H1 (cell line): Measurements from ENCODE around the gene PTBP1. TPM values are rescaled to one million over a fixed set of nuclear protein-coding genes. Genes with fewer than 3 reads are reported as not detected.

Experiments used
- CTCF ChIA-PET: fragments of 300-600 bp; sonication (Branson Sonifier 250); formaldehyde crosslinking; loops from one replicate; lab custom pipeline; 2021; ENCODE audit not compliant: partially characterized antibody; lab: Charles Lee
- POLR2A ChIA-PET: fragments of 300-600 bp; sonication (Branson Sonifier 250); formaldehyde crosslinking; loops from one replicate; lab custom pipeline; 2021; ENCODE audit warnings: inconsistent platforms; ENCODE audit not compliant: partially characterized antibody; lab: Charles Lee
- DNase-seq, 2 experiments: peaks; one replicate each; pipeline versions ENCODE4 v3.0.0 to v3.0.0-alpha.2; 2010 to 2022; ENCODE audit warnings: low spot score in 2 of 2, low read depth in 1 of 2, mixed read lengths in 1 of 2
- FAIRE-seq: peaks from 2 replicates; lab custom pipeline; 2011; peaks lifted over from hg19 to GRCh38; lab: Jason Lieb, UNC
- H2AFZ ChIP-seq: 2 replicates; pipeline ENCODE4 v1.8.1; 2012; ENCODE audit warnings: low read length, inconsistent platforms
- H2AK5ac ChIP-seq: 2 replicates; pipeline ENCODE4 v1.6.1; 2013; ENCODE audit warnings: low read depth, low read length
- H2BK120ac ChIP-seq: replicated peaks from 2 replicates; pipeline ENCODE3; 2013; ENCODE audit warnings: low read depth, low read length, inconsistent platforms
- H2BK12ac ChIP-seq: 2 replicates; pipeline ENCODE4 v1.6.1; 2013; ENCODE audit warnings: low read depth, low read length
- H2BK15ac ChIP-seq: 2 replicates; pipeline ENCODE4 v1.6.1; 2013; ENCODE audit warnings: low read length
- H2BK20ac ChIP-seq: 2 replicates; pipeline ENCODE4 v1.6.1; 2013; ENCODE audit warnings: low read length
- H2BK5ac ChIP-seq: 2 replicates; pipeline ENCODE4 v1.6.1; 2013; ENCODE audit warnings: low read depth, low read length
- H3K14ac ChIP-seq: 2 replicates; pipeline ENCODE4 v1.6.1; 2013; ENCODE audit warnings: inconsistent platforms; ENCODE audit not compliant: insufficient read length
- H3K18ac ChIP-seq: 2 replicates; pipeline ENCODE4 v1.6.1; 2013; ENCODE audit warnings: low read length; ENCODE audit errors: extremely low read depth
- H3K23ac ChIP-seq: 2 replicates; pipeline ENCODE4 v1.6.1; 2013; ENCODE audit warnings: inconsistent platforms; ENCODE audit not compliant: insufficient read length
- H3K23me2 ChIP-seq: 2 replicates; pipeline ENCODE4 v1.6.1; 2013; ENCODE audit warnings: low read depth, low read length
- H3K27ac ChIP-seq: 2 replicates; pipeline ENCODE4 v1.6.1; 2011; ENCODE audit warnings: low read depth, low read length, inconsistent platforms
- H3K27me3 ChIP-seq, 4 experiments: replicated peaks in 1 of 4; 1 replicate in 1 of 4; 2 replicates in 3 of 4; pipeline versions ENCODE4 v1.6.1 to v1.8.1; 2011 to 2013; ENCODE audit warnings: low read length in 3 of 4, mild to moderate bottlenecking in 3 of 4, inconsistent platforms in 2 of 4, mixed read lengths in 2 of 4, moderate library complexity in 1 of 4; ENCODE audit not compliant: control insufficient read depth in 3 of 4, insufficient read depth in 3 of 4; ENCODE audit errors: extremely low read depth in 1 of 4
- H3K36me3 ChIP-seq, 4 experiments: 2 replicates each; pipeline versions ENCODE4 v1.6.1 to v1.8.1; 2011 to 2013; ENCODE audit warnings: mild to moderate bottlenecking in 4 of 4, low read length in 3 of 4, moderate library complexity in 2 of 4, control low read depth in 1 of 4, inconsistent platforms in 1 of 4; ENCODE audit not compliant: insufficient read depth in 4 of 4, control insufficient read depth in 2 of 4
- H3K4ac ChIP-seq: replicated peaks from 2 replicates; pipeline ENCODE3; 2013; ENCODE audit warnings: low read length, low read depth, mixed read lengths, inconsistent platforms; ENCODE audit not compliant: insufficient read length
- H3K4me1 ChIP-seq, 4 experiments: replicated peaks in 1 of 4; 1 replicate in 1 of 4; 2 replicates in 3 of 4; pipeline versions ENCODE4 v1.6.1 to v1.8.1; 2011 to 2013; ENCODE audit warnings: low read length in 3 of 4, inconsistent platforms in 2 of 4, mixed read lengths in 1 of 4; ENCODE audit not compliant: insufficient read depth in 4 of 4, control insufficient read depth in 3 of 4
- H3K4me2 ChIP-seq, 2 experiments: 2 replicates each; pipeline versions ENCODE4 v1.6.1 to v1.8.1; 2011 to 2013; ENCODE audit warnings: low read depth in 2 of 2, low read length in 2 of 2, control low read depth in 1 of 2, inconsistent platforms in 1 of 2, mild to moderate bottlenecking in 1 of 2; ENCODE audit not compliant: insufficient read depth in 1 of 2
- H3K4me3 ChIP-seq, 4 experiments: fragments of 200-600, 300-600 bp in 1 of 4; sonication (generic), shearing (Covaris generic), sonication (Bioruptor Twin) in 1 of 4; 2 replicates each; pipeline versions ENCODE4 v1.5.1 to v1.8.1; 2011 to 2016; ENCODE audit warnings: low read length in 4 of 4, low read depth in 3 of 4, control low read depth in 2 of 4, inconsistent platforms in 2 of 4, mild to moderate bottlenecking in 2 of 4, mixed read lengths in 1 of 4, moderate library complexity in 1 of 4; ENCODE audit not compliant: insufficient read depth in 2 of 4; ENCODE audit errors: extremely low read depth in 1 of 4
- H3K56ac ChIP-seq: replicated peaks from 2 replicates; pipeline ENCODE3; 2013; ENCODE audit warnings: low read depth, mild to moderate bottlenecking, mixed read lengths, low read length, inconsistent platforms; ENCODE audit not compliant: insufficient read length
- H3K79me1 ChIP-seq: 2 replicates; pipeline ENCODE4 v1.6.1; 2013; ENCODE audit warnings: low read depth, low read length, control low read depth
- H3K79me2 ChIP-seq, 2 experiments: 2 replicates each; pipeline versions ENCODE4 v1.6.1 to v1.8.1; 2012 to 2013; ENCODE audit warnings: low read length in 2 of 2, mild to moderate bottlenecking in 2 of 2, inconsistent platforms in 1 of 2; ENCODE audit not compliant: insufficient read depth in 2 of 2, control insufficient read depth in 1 of 2
- H3K9ac ChIP-seq, 4 experiments: replicated peaks in 1 of 4; 1 replicate in 1 of 4; 2 replicates in 3 of 4; pipeline versions ENCODE4 v1.6.1 to v1.8.1; 2011 to 2013; ENCODE audit warnings: low read depth in 3 of 4, low read length in 3 of 4, control low read depth in 2 of 4, mild to moderate bottlenecking in 2 of 4, moderate library complexity in 2 of 4, inconsistent platforms in 1 of 4; ENCODE audit errors: extremely low read depth in 1 of 4
- H3K9me3 ChIP-seq, 2 experiments: 2 replicates each; pipeline versions ENCODE4 v1.6.1 to v1.8.1; 2012 to 2013; ENCODE audit warnings: mild to moderate bottlenecking in 2 of 2, moderate library complexity in 2 of 2, control low read depth in 1 of 2, inconsistent platforms in 1 of 2, low read depth in 1 of 2, low read length in 1 of 2, mixed read lengths in 1 of 2; ENCODE audit not compliant: insufficient read depth in 2 of 2
- H4K20me1 ChIP-seq, 2 experiments: replicated peaks in 1 of 2; 2 replicates each; pipeline versions ENCODE3 to v1.8.1; 2011 to 2013; ENCODE audit warnings: inconsistent platforms in 2 of 2, low read length in 2 of 2, mild to moderate bottlenecking in 1 of 2; ENCODE audit not compliant: insufficient read depth in 2 of 2, control insufficient read depth in 1 of 2
- H4K5ac ChIP-seq: 2 replicates; pipeline ENCODE4 v1.6.1; 2013; ENCODE audit warnings: low read length, low read depth, mixed read lengths, inconsistent platforms; ENCODE audit not compliant: insufficient read length
- H4K8ac ChIP-seq: 2 replicates; pipeline ENCODE4 v1.8.0; 2013; ENCODE audit warnings: mild to moderate bottlenecking, moderate library complexity, low read length, inconsistent platforms; ENCODE audit not compliant: insufficient read depth; ENCODE audit errors: extremely low read depth
- H4K91ac ChIP-seq: replicated peaks from 2 replicates; pipeline ENCODE3; 2013; ENCODE audit warnings: low read length, mixed read lengths, inconsistent platforms; ENCODE audit not compliant: insufficient read length
- BACH1 ChIP-seq: IDR thresholded peaks from 2 replicates; pipeline ENCODE4 v1.6.1; 2012; ENCODE audit warnings: low read length, improper control_type of control experiment
- FOSL1 ChIP-seq: IDR thresholded peaks from 2 replicates; pipeline ENCODE4 v1.6.1; 2011; ENCODE audit warnings: mild to moderate bottlenecking, low read depth, low read length, moderate library complexity; ENCODE audit not compliant: insufficient read depth
- GABPA ChIP-seq: IDR thresholded peaks from 2 replicates; pipeline ENCODE4 v1.6.1; 2011; ENCODE audit warnings: mild to moderate bottlenecking, low read length, moderate library complexity, borderline replicate concordance; ENCODE audit not compliant: insufficient read depth
- HDAC6 ChIP-seq: IDR thresholded peaks from one replicate; pipeline ENCODE4 v1.7.1; 2012; ENCODE audit warnings: low read depth, mild to moderate bottlenecking, inconsistent platforms, low read length, moderate library complexity
- KDM5A ChIP-seq: fragments of 200-600 bp; IDR thresholded peaks from 2 replicates; pipeline ENCODE4 v1.7.1; 2012; ENCODE audit warnings: mild to moderate bottlenecking, low read length, inconsistent platforms, mixed read lengths
- POLR2AphosphoS5 ChIP-seq: IDR thresholded peaks from 2 replicates; pipeline ENCODE4 v1.6.1; 2011; ENCODE audit warnings: low read depth, low read length
- POU5F1 ChIP-seq: IDR thresholded peaks from 2 replicates; pipeline ENCODE4 v1.6.1; 2011; ENCODE audit warnings: low read depth, mild to moderate bottlenecking, low read length, moderate library complexity
- SAP30 ChIP-seq: fragments of 300-600 bp; sonication (generic); IDR thresholded peaks from 2 replicates; pipeline ENCODE4 v1.7.1; 2012; ENCODE audit warnings: low read length, moderate library complexity, mild to moderate bottlenecking, inconsistent platforms; ENCODE audit not compliant: insufficient read depth, insufficient replicate concordance
- SIX5 ChIP-seq: IDR thresholded peaks from 2 replicates; pipeline ENCODE4 v1.6.1; 2011; ENCODE audit warnings: mild to moderate bottlenecking, low read depth, low read length
- SUZ12 ChIP-seq: fragments of 200-600 bp; sonication (generic); IDR thresholded peaks from 2 replicates; pipeline ENCODE4 v1.6.1; 2012; ENCODE audit warnings: mild to moderate bottlenecking, inconsistent platforms, low read length, moderate library complexity, mixed read lengths
- TAF7 ChIP-seq: optimal IDR thresholded peaks from 2 replicates; pipeline ENCODE3; 2011; ENCODE audit warnings: low read depth, mild to moderate bottlenecking, inconsistent platforms, low read length, moderate library complexity, borderline replicate concordance
- TBP ChIP-seq: IDR thresholded peaks from 2 replicates; pipeline ENCODE4 v1.6.1; 2011; ENCODE audit warnings: low read depth, low read length, improper control_type of control experiment
- WGBS, 2 experiments: shearing (Covaris generic) in 1 of 2; methylation state at CpG; one replicate each; pipeline versions ENCODE4 v1.1.6 to v1.1.7; 2013 to 2015; ENCODE audit warnings: low lambda C conversion rate in 2 of 2, mixed read lengths in 2 of 2, inconsistent platforms in 1 of 2, low coverage in 1 of 2, missing lambda C conversion rate in 1 of 2; ENCODE audit not compliant: insufficient replicate concordance in 2 of 2, insufficient coverage in 1 of 2, insufficient read length in 1 of 2; ENCODE audit errors: extremely low coverage in 1 of 2, missing lambda C conversion rate in 1 of 2; 5-methylcytosine and 5-hydroxymethylcytosine counted together
- polyA plus RNA-seq, 7 experiments: library from polyadenylated mRNA; depleted of rRNA in 3 of 7; stranded (reverse) in 5 of 7; unstranded in 2 of 7; fragments of >200 nt in 5 of 7; fragments of 200-250 nt in 2 of 7; gene quantifications; 1 replicate in 5 of 7; 2 replicates in 1 of 7; 4 replicates in 1 of 7; pipeline versions ENCODE4 v1.2.1 to v1.2.3, GENCODE V29; 2011 to 2013; ENCODE audit warnings: missing spikeins in 2 of 7, mixed read lengths in 2 of 7
- total RNA-seq: library from RNA; stranded (reverse); fragmentation: NEBNext Ultra II Directional; extraction: Animal tissue kit (Norgen Biotek cat#: 25700); gene quantifications from 2 replicates; pipeline ENCODE4 v1.2.1, GENCODE V29; 2021
- TF ChIP-seq, protein P1 (sequence below): IDR thresholded peaks from 2 replicates; pipeline ENCODE4 v1.6.1; 2012; ENCODE audit warnings: inconsistent platforms

The PTBP1 gene
- total and polyA plus RNA-seq, 2 of the 8 experiments (the other 6 are each of a cell fraction or from before 2014, with no cell fraction given) = 528 to 888 TPM

DNA sequence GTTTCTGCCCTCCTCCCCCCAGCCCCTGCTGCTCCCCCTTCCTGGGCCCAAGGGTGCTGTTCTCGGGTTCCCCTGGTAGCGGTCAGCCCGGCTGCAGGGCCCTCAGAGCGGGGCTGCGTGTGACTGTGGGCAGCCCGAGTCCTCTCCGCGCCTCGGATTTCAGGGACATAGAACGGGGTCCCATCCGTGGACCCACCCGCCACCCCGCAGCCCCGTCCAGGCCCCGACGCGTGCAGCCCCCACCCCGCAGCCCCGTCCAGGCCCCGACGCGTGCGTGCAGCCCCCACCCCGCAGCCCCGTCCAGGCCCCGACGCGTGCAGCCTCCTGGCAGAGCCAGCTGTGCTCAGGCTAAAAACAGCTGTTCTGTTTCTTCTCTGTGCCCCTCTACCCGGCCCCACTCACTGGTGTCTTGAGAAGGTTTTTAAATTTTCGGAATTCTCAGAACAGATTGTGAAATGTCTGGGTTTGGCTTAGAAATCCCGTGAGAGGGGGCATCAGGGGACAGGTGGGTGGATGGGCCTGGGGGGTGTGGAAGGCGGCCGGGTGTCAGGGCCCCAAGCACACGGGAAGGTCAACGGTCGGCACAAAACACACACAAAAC is 38.1 kb downstream of the PTBP1 start:
- Histone ChIP-seq H2BK5ac (no peak overlapping the region), H2AFZ (no peak overlapping the region), H2BK15ac (no peak overlapping the region), H4K20me1 (no peaks in the 10 kb centered on the region), H3K9me3 (no peaks in the 10 kb centered on the region), H3K18ac (no peak overlapping the region), H3K27ac (no peak overlapping the region), H3K23ac (no peak overlapping the region), H3K56ac (no peak overlapping the region), H3K9ac (no peak overlapping the region), H3K79me1 (no peaks in the 10 kb centered on the region), H3K27me3 (no peaks in the 10 kb centered on the region), H2BK120ac (no peak overlapping the region), H3K4me1 (no peaks in the 10 kb centered on the region), H3K4me2 (no peak overlapping the region), H2BK12ac (no peak overlapping the region), H3K4ac (no peak overlapping the region), H3K79me2 (no peaks in the 10 kb centered on the region), H3K4me3 (no peak overlapping the region), H4K8ac (no peak overlapping the region), H2AK5ac (no peak overlapping the region), H2BK20ac (no peak overlapping the region), H3K23me2 (no peaks in the 10 kb centered on the region), H4K91ac (no peak overlapping the region), H3K36me3 (no peaks in the 10 kb centered on the region), H3K14ac (no peak overlapping the region), H4K5ac (no peak overlapping the region)
- DNase-seq (no peak), FAIRE-seq (no peak)
- 94% methylated on average over 23 of the region's 36 CpGs; no CpG with 5 or more reads in 1 of the 2 experiments for WGBS, 2 experiments
- ChIA-PET CTCF (no interaction called here), POLR2A (no interaction called here)
- TF ChIP-seq SAP30 (no peak), POU5F1 (no peak), TAF7 (no peak), FOSL1 (no peak), HDAC6 (no peak), SUZ12 (no peak), SIX5 (no peak), TBP (no peak), POLR2AphosphoS5 (no peak), BACH1 (no peak), GABPA (no peak), KDM5A (no peak)
- TF ChIP-seq, protein P1, sequence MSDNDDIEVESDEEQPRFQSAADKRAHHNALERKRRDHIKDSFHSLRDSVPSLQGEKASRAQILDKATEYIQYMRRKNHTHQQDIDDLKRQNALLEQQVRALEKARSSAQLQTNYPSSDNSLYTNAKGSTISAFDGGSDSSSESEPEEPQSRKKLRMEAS = no peak
